OCI-LY7 (cell line): ENCODE measurements around the gene MACROD2. TPM values are rescaled to one million over a fixed set of nuclear protein-coding genes. Genes with fewer than 3 reads are reported as not detected.

Experiments used
- BruUV-seq: library from RNA; stranded (reverse); fragments of 400-500 nt; replicated peaks from 2 replicates; lab custom pipeline; 2021; lab: Mats Ljungman, UMichigan
- CTCF ChIA-PET: fragments of 300-600 bp; sonication (Branson Sonifier 250); formaldehyde crosslinking; loops from one replicate; lab custom pipeline; 2022; ENCODE audit warnings: antibody characterized with exemption; ENCODE audit not compliant: unreplicated experiment; lab: Charles Lee
- POLR2A ChIA-PET: fragments of 300-600 bp; sonication (Branson Sonifier 250); formaldehyde crosslinking; loops from one replicate; lab custom pipeline; 2022; ENCODE audit warnings: antibody characterized with exemption; lab: Charles Lee
- DNase-seq: peaks from one replicate; pipeline ENCODE4 v3.0.0-alpha.2; 2015; ENCODE audit warnings: low spot score
- H2AFZ ChIP-seq: fragments of 200-600 bp; sonication (generic), shearing (Covaris generic); 2 replicates; pipeline ENCODE4 v1.6.1; 2014; ENCODE audit warnings: mild to moderate bottlenecking, antibody characterized with exemption, low read length, moderate library complexity
- H3K27ac ChIP-seq: fragments of 200-600 bp; sonication (generic); 2 replicates; pipeline ENCODE4 v1.5.1; 2014; ENCODE audit warnings: mixed run types, low read depth, mild to moderate bottlenecking, moderate library complexity, low read length, inconsistent platforms; ENCODE audit not compliant: poor library complexity, severe bottlenecking
- H3K36me3 ChIP-seq: fragments of 200-600 bp; sonication (generic); 2 replicates; pipeline ENCODE4 v1.6.1; 2014; ENCODE audit warnings: mild to moderate bottlenecking, antibody characterized with exemption, low read length, moderate library complexity, mixed read lengths; ENCODE audit not compliant: insufficient read depth
- H3K4me1 ChIP-seq: fragments of 200-600 bp; sonication (generic); 2 replicates; pipeline ENCODE4 v1.5.1; 2014; ENCODE audit warnings: mild to moderate bottlenecking, low read length; ENCODE audit not compliant: insufficient read depth, poor library complexity, severe bottlenecking
- H3K4me2 ChIP-seq: fragments of 200-600 bp; sonication (generic); 2 replicates; pipeline ENCODE4 v1.6.1; 2014; ENCODE audit warnings: mild to moderate bottlenecking, low read length
- H3K4me3 ChIP-seq: fragments of 200-600 bp; sonication (generic); 2 replicates; pipeline ENCODE4 v1.5.1; 2014; ENCODE audit warnings: mild to moderate bottlenecking, low read depth, low read length; ENCODE audit not compliant: poor library complexity, severe bottlenecking
- H3K79me2 ChIP-seq: fragments of 200-600 bp; sonication (generic); 2 replicates; pipeline ENCODE4 v1.6.1; 2016; ENCODE audit warnings: low read depth, mild to moderate bottlenecking, low read length, moderate library complexity, mixed read lengths; ENCODE audit not compliant: insufficient read depth
- H3K9me2 ChIP-seq: fragments of 200-600 bp; sonication (generic); 2 replicates; pipeline ENCODE4 v1.6.1; 2016; ENCODE audit warnings: mild to moderate bottlenecking, low read length, mixed read lengths; ENCODE audit not compliant: insufficient read depth
- H3K9me3 ChIP-seq: fragments of 200-600 bp; sonication (generic); 2 replicates; pipeline ENCODE4 v1.6.1; 2014; ENCODE audit warnings: mild to moderate bottlenecking, mixed run types, low read length, mixed read lengths
- H4K20me1 ChIP-seq: fragments of 200-600 bp; sonication (generic); 2 replicates; pipeline ENCODE4 v1.6.1; 2014; ENCODE audit warnings: mild to moderate bottlenecking, antibody characterized with exemption, low read length, moderate library complexity, mixed read lengths; ENCODE audit not compliant: insufficient read depth
- CTCF ChIP-seq: fragments of 200-600 bp; sonication (generic); conservative IDR thresholded peaks from 2 replicates; pipeline ENCODE4 v1.5.1; 2014; ENCODE audit warnings: mild to moderate bottlenecking, antibody characterized with exemption, low read length, moderate library complexity, mixed read lengths
- EZH2phosphoT487 ChIP-seq: fragments of 200-600 bp; sonication (generic); IDR thresholded peaks from 2 replicates; pipeline ENCODE4 v1.6.1; 2018; ENCODE audit warnings: low read depth, borderline replicate concordance, mild to moderate bottlenecking, mixed run types, antibody characterized with exemption, low read length, moderate library complexity, mixed read lengths
- intact Hi-C: fragments of 100-400 bp; cut with micrococcal nuclease; formaldehyde crosslinking; loops from one replicate; pipeline ENCODE4 v1.10.0; 2022; ENCODE audit not compliant: unreplicated experiment
- total RNA-seq, 2 experiments: library from RNA; depleted of rRNA in 1 of 2; stranded (reverse); fragments of >200 nt in 1 of 2; shearing (Covaris generic) in 1 of 2; gene quantifications; 2 replicates each; pipeline ENCODE4 v1.2.3, GENCODE V29; 2014 to 2022

The MACROD2 gene
- total RNA-seq, 2 experiments from 2014 or later, result 0.09 to 4.5 TPM

- intact Hi-C loops, result no loop called here
- no peaks in the 10 kb centered on the region for H3K4me1 ChIP-seq
- DNase-seq, result no peak
- CTCF ChIA-PET, result no interaction called here
- POLR2A ChIA-PET, result interaction anchor here (0.6 kb wide), 1 partner anchor 746 kb away, joined by 3 read pairs; no protein-coding TSS in a partner anchor
- no peaks in the 10 kb centered on the region for H3K36me3 ChIP-seq
- H3K79me2 ChIP-seq, result no peaks in the 10 kb centered on the region
- H4K20me1 ChIP-seq, result no peaks in the 10 kb centered on the region
- TF ChIP-seq EZH2phosphoT487, result no peak
- TF ChIP-seq CTCF, result no peak
- H3K4me2 ChIP-seq, result no peak overlapping the region
- no peaks in the 10 kb centered on the region for H3K9me2 ChIP-seq
- no TSS peak for BruUV-seq
- H2AFZ ChIP-seq, result no peak overlapping the region
- no peaks in the 10 kb centered on the region for H3K9me3 ChIP-seq
- H3K4me3 ChIP-seq, result no peak overlapping the region
- H3K27ac ChIP-seq, result no peak overlapping the region
Measured at GRCh38 chr20:14696937-14697336, 701.6 kb downstream of the MACROD2 start.

- Histone ChIP-seq H3K79me2 (no peaks in the 10 kb centered on the region), H3K4me1 (no peaks in the 10 kb centered on the region), H3K36me3 (no peaks in the 10 kb centered on the region), H2AFZ (no peak overlapping the region), H3K9me2 (no peaks in the 10 kb centered on the region), H4K20me1 (no peaks in the 10 kb centered on the region), H3K4me3 (no peak overlapping the region), H3K9me3 (no peaks in the 10 kb centered on the region), H3K4me2 (no peak overlapping the region), H3K27ac (no peak overlapping the region)
- no peak for TF ChIP-seq EZH2phosphoT487
- no peak for TF ChIP-seq CTCF
- DNase-seq, result no peak
- no TSS peak for BruUV-seq
- POLR2A ChIA-PET, result interaction anchor here (0.7 to 1.3 kb wide), 2 partner anchors 14 to 46 kb away, joined by 3 read pairs; no protein-coding TSS in a partner anchor
- intact Hi-C loops, result no loop called here
- CTCF ChIA-PET, result no interaction called here
Measured at GRCh38 chr20:14698125-14698524, 702.8 kb downstream of the MACROD2 start.

- POLR2A ChIA-PET, result interaction anchor here (0.7 to 1.3 kb wide), 2 partner anchors 13 to 45 kb away, joined by 3 read pairs; no protein-coding TSS in a partner anchor
- H2AFZ ChIP-seq, result no peak overlapping the region
- intact Hi-C loops, result no loop called here
Measured at GRCh38 chr20:14698605-14699373, 703.5 kb downstream of the MACROD2 start.

More at GRCh38 chr20:14698605-14699373, 703.5 kb downstream of the MACROD2 start:
- H3K9me2 ChIP-seq, result no peaks in the 10 kb centered on the region
- H3K79me2 ChIP-seq, result no peaks in the 10 kb centered on the region
- no TSS peak for BruUV-seq
- no peaks in the 10 kb centered on the region for H3K9me3 ChIP-seq
- DNase-seq, result no peak
- H3K4me2 ChIP-seq, result no peak overlapping the region
- CTCF ChIA-PET, result no interaction called here
- no peak for TF ChIP-seq EZH2phosphoT487
- no peak for TF ChIP-seq CTCF
- H3K4me1 ChIP-seq, result no peaks in the 10 kb centered on the region
- no peak overlapping the region for H3K27ac ChIP-seq
- no peak overlapping the region for H3K4me3 ChIP-seq
- H4K20me1 ChIP-seq, result no peaks in the 10 kb centered on the region
- no peaks in the 10 kb centered on the region for H3K36me3 ChIP-seq
